H9 (cell line): ENCODE results near the gene FAM193A. TPM values are rescaled to one million over a fixed set of nuclear protein-coding genes. Genes with fewer than 3 reads are reported as not detected.

ENCODE experiments used
- DNase-seq: peaks from one replicate; pipeline ENCODE4 v3.0.0-alpha.2; 2017
- H2AFZ ChIP-seq: one replicate; pipeline ENCODE4 v1.6.1; 2013; ENCODE audit warnings: mild to moderate bottlenecking, low read length, control low read depth, moderate library complexity
- H2AK5ac ChIP-seq: 2 replicates; pipeline ENCODE4 v1.6.1; 2013; ENCODE audit warnings: low read length, control low read depth, mixed read lengths; ENCODE audit not compliant: insufficient read length
- H2BK120ac ChIP-seq: one replicate; pipeline ENCODE4 v1.6.1; 2013; ENCODE audit warnings: low read depth, mild to moderate bottlenecking, low read length, control low read depth, inconsistent platforms; ENCODE audit not compliant: poor library complexity, severe bottlenecking
- H2BK12ac ChIP-seq: 2 replicates; pipeline ENCODE4 v1.6.1; 2013; ENCODE audit warnings: low read length, control low read depth, mixed read lengths, low read depth; ENCODE audit not compliant: insufficient read length
- H2BK15ac ChIP-seq: 2 replicates; pipeline ENCODE4 v1.6.1; 2013; ENCODE audit warnings: low read depth, low read length, control low read depth
- H2BK20ac ChIP-seq: one replicate; pipeline ENCODE4 v1.6.1; 2013; ENCODE audit warnings: low read depth, mild to moderate bottlenecking, low read length, control low read depth, inconsistent platforms; ENCODE audit not compliant: poor library complexity, severe bottlenecking
- H2BK5ac ChIP-seq: 2 replicates; pipeline ENCODE4 v1.6.1; 2013; ENCODE audit warnings: low read length, control low read depth, mixed read lengths; ENCODE audit not compliant: insufficient read length
- H3K14ac ChIP-seq: 2 replicates; pipeline ENCODE4 v1.6.1; 2013; ENCODE audit warnings: low read length, control low read depth; ENCODE audit not compliant: insufficient read depth
- H3K18ac ChIP-seq: 2 replicates; pipeline ENCODE4 v1.6.1; 2013; ENCODE audit warnings: low read depth, mild to moderate bottlenecking, mixed read lengths, low read length, control low read depth; ENCODE audit not compliant: insufficient read length
- H3K23ac ChIP-seq: 2 replicates; pipeline ENCODE4 v1.6.1; 2013; ENCODE audit warnings: low read length, control low read depth, mixed read lengths, low read depth; ENCODE audit not compliant: insufficient read length
- H3K23me2 ChIP-seq: 2 replicates; pipeline ENCODE4 v1.6.1; 2013; ENCODE audit warnings: low read depth, mild to moderate bottlenecking, mixed read lengths, low read length, control low read depth; ENCODE audit not compliant: insufficient read length, poor library complexity, severe bottlenecking
- H3K27ac ChIP-seq: 2 replicates; pipeline ENCODE4 v1.5.1; 2013; ENCODE audit warnings: low read length, control low read depth, mixed read lengths, low read depth; ENCODE audit not compliant: insufficient read length
- H3K27me3 ChIP-seq: 2 replicates; pipeline ENCODE4 v1.6.1; 2013; ENCODE audit warnings: low read length, control low read depth, inconsistent platforms; ENCODE audit not compliant: insufficient read depth
- H3K4ac ChIP-seq: 2 replicates; pipeline ENCODE4 v1.6.1; 2013; ENCODE audit warnings: low read depth, mild to moderate bottlenecking, control low read depth, inconsistent platforms, low read length, moderate library complexity
- H3K4me1 ChIP-seq: 2 replicates; pipeline ENCODE4 v1.6.1; 2013; ENCODE audit warnings: low read length, control low read depth, inconsistent platforms; ENCODE audit not compliant: insufficient read depth
- H3K4me2 ChIP-seq: 2 replicates; pipeline ENCODE4 v1.6.1; 2013; ENCODE audit warnings: low read length, control low read depth, mixed read lengths; ENCODE audit not compliant: insufficient read length, insufficient read depth
- H3K56ac ChIP-seq: 2 replicates; pipeline ENCODE4 v1.6.1; 2013; ENCODE audit warnings: low read depth, mild to moderate bottlenecking, mixed read lengths, low read length, control low read depth; ENCODE audit not compliant: insufficient read length
- H3K79me1 ChIP-seq: 2 replicates; pipeline ENCODE4 v1.6.1; 2013; ENCODE audit warnings: low read depth, mild to moderate bottlenecking, moderate library complexity, low read length, control low read depth, inconsistent platforms; ENCODE audit not compliant: insufficient read depth, poor library complexity, severe bottlenecking
- H3K79me2 ChIP-seq: 2 replicates; pipeline ENCODE4 v1.6.1; 2013; ENCODE audit warnings: low read length, control low read depth, inconsistent platforms; ENCODE audit not compliant: insufficient read depth
- H3K9ac ChIP-seq: 2 replicates; pipeline ENCODE4 v1.6.1; 2013; ENCODE audit warnings: low read length, control low read depth, mixed read lengths; ENCODE audit not compliant: insufficient read length; ENCODE audit errors: extremely low read depth
- H3K9me3 ChIP-seq: one replicate; pipeline ENCODE4 v1.6.1; 2013; ENCODE audit warnings: low read depth, low read length, inconsistent platforms; ENCODE audit not compliant: control insufficient read depth
- H3T11ph ChIP-seq: one replicate; pipeline ENCODE4 v1.6.1; 2013; ENCODE audit warnings: mild to moderate bottlenecking, low read length, control low read depth, inconsistent platforms
- H4K20me1 ChIP-seq: one replicate; pipeline ENCODE4 v1.6.1; 2013; ENCODE audit not compliant: control insufficient read depth, insufficient read length, insufficient read depth
- H4K5ac ChIP-seq: 2 replicates; pipeline ENCODE4 v1.6.1; 2013; ENCODE audit warnings: low read depth, mild to moderate bottlenecking, mixed read lengths, low read length, control low read depth; ENCODE audit not compliant: insufficient read length
- H4K8ac ChIP-seq: replicated peaks from 2 replicates; pipeline ENCODE4 v1.6.1; 2013; ENCODE audit warnings: low read length, control low read depth, mixed read lengths, low read depth; ENCODE audit not compliant: insufficient read length
- H4K91ac ChIP-seq: 2 replicates; pipeline ENCODE4 v1.6.1; 2013; ENCODE audit warnings: low read depth, mild to moderate bottlenecking, moderate library complexity, mixed read lengths, low read length, control low read depth; ENCODE audit not compliant: insufficient read length
- H3K27ac Mint-ChIP-seq, 3 experiments: 2 replicates in 2 of 3; 3 replicates in 1 of 3; pipeline ENCODE4 v1.8.0; 2020 to 2021; ENCODE audit warnings: mixed read lengths in 3 of 3, mild to moderate bottlenecking in 1 of 3, moderate library complexity in 1 of 3
- H3K27me3 Mint-ChIP-seq: 2 replicates; pipeline ENCODE4 v1.8.0; 2021; ENCODE audit warnings: low read depth, mild to moderate bottlenecking, moderate library complexity, mixed read lengths
- H3K36me3 Mint-ChIP-seq, 3 experiments: 2 replicates in 2 of 3; 3 replicates in 1 of 3; pipeline ENCODE4 v1.8.0; 2020 to 2021; ENCODE audit warnings: low read depth in 3 of 3, mixed read lengths in 3 of 3; ENCODE audit not compliant: insufficient read depth in 1 of 3
- H3K4me1 Mint-ChIP-seq, 2 experiments: 2 replicates each; pipeline ENCODE4 v1.8.0; 2020; ENCODE audit warnings: mixed read lengths in 2 of 2
- H3K4me3 Mint-ChIP-seq, 2 experiments: 2 replicates in 1 of 2; 3 replicates in 1 of 2; pipeline ENCODE4 v1.8.0; 2020 to 2021; ENCODE audit warnings: mild to moderate bottlenecking in 2 of 2, mixed read lengths in 2 of 2, moderate library complexity in 1 of 2
- H3K9me3 Mint-ChIP-seq, 2 experiments: 2 replicates in 1 of 2; 3 replicates in 1 of 2; pipeline ENCODE4 v1.8.0; 2020; ENCODE audit warnings: mild to moderate bottlenecking in 2 of 2, mixed read lengths in 2 of 2, moderate library complexity in 1 of 2
- WGBS: extraction: QIAGEN DNeasy Blood & Tissue Kit; methylation state at CpG from one replicate; pipeline ENCODE4 v1.1.7; 2013; ENCODE audit warnings: missing lambda C conversion rate, low lambda C conversion rate, mixed read lengths; ENCODE audit not compliant: insufficient read length; ENCODE audit errors: extremely low coverage; 5-methylcytosine and 5-hydroxymethylcytosine counted together
- total RNA-seq: library from RNA; stranded (reverse); gene quantifications from 2 replicates; pipeline ENCODE4 v1.2.1, GENCODE V29; 2021
- TF ChIP-seq, protein P1 (sequence below): fragments of 200-600 bp; sonication (generic); conservative IDR thresholded peaks from 3 replicates; pipeline ENCODE4 v1.8.0; 2021; ENCODE audit warnings: antibody characterized with exemption, mild to moderate bottlenecking

Gene FAM193A
- total RNA-seq, 1 experiment from 2014 or later, result 36.9 TPM

DNA sequence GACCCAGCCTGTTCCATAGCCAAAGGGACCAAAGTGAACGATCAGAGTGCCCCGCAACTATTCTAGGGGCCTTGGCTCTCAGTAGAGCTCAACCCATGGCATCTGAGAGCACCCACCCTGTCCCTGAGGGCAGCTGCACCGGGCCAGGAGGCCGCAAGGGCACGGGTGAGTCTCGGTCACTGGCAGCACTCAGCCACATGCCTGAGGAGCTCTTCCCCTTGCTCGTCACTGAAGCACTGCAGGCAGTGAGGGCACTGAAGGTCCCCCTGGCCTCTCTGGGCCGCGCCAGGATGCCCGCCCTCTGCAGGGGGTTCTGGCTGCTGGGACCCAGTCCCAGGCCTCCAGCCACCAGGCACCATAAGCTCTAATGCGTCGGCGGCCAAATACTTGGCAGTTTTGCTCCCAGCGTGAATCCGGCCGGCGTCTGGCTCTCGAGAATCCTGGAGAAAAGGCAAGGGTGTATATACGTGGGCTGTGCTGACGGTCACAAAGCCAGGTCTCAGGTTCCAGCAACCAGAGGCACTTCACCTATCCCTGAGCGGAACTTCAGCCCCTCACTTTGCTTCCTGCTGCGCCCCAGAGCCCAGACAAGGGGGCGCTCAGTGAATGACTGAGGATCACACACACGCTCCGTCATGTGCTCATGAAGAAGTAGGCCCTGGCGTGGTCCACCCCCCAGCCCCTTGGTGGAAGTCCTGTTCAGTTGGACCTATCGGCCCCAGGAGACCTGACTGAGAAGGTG lies 205.8 kb downstream of the FAM193A start:
- Mint-ChIP-seq H3K4me3 (no peak overlapping the region; a peak in 1 of 5 replicates), H3K4me1 (no peaks in the 10 kb centered on the region), H3K36me3 (peaks cover 20 to 56% (median 44%) of the 10 kb centered on the region in 3 experiments; a peak in 6 of 7 replicates), H3K9me3 (peaks cover 0 to 6% of the 10 kb centered on the region in 2 experiments; a peak in 2 of 5 replicates), H3K27me3 (peaks cover 6% of the 10 kb centered on the region; the same call in 1 of the 2 replicates), H3K27ac (peak overlapping the region in 1 of 3 experiments; percentile 61; a peak in 1 of 7 replicates)
- Histone ChIP-seq H3K4ac (no peak overlapping the region), H2BK120ac (no peak overlapping the region), H2BK20ac (no peak overlapping the region), H3K4me1 (no peaks in the 10 kb centered on the region), H3K18ac (no peak overlapping the region), H3K27ac (no peak overlapping the region), H3K9me3 (no peaks in the 10 kb centered on the region), H3K23me2 (no peaks in the 10 kb centered on the region), H2AK5ac (no peak overlapping the region), H3K27me3 (no peaks in the 10 kb centered on the region), H2AFZ (no peak overlapping the region), H3K79me1 (no peaks in the 10 kb centered on the region), H2BK5ac (no peak overlapping the region), H4K91ac (no peak overlapping the region), H3T11ph (no peak overlapping the region), H3K79me2 (no peaks in the 10 kb centered on the region), H3K56ac (no peak overlapping the region), H3K14ac (no peak overlapping the region), H4K8ac (no peak overlapping the region), H4K20me1 (no peaks in the 10 kb centered on the region), H4K5ac (no peak overlapping the region), H2BK12ac (no peak overlapping the region), H3K9ac (no peak overlapping the region), H2BK15ac (no peak overlapping the region), H3K23ac (no peak overlapping the region), H3K4me2 (no peak overlapping the region)
- TF ChIP-seq, protein P1, sequence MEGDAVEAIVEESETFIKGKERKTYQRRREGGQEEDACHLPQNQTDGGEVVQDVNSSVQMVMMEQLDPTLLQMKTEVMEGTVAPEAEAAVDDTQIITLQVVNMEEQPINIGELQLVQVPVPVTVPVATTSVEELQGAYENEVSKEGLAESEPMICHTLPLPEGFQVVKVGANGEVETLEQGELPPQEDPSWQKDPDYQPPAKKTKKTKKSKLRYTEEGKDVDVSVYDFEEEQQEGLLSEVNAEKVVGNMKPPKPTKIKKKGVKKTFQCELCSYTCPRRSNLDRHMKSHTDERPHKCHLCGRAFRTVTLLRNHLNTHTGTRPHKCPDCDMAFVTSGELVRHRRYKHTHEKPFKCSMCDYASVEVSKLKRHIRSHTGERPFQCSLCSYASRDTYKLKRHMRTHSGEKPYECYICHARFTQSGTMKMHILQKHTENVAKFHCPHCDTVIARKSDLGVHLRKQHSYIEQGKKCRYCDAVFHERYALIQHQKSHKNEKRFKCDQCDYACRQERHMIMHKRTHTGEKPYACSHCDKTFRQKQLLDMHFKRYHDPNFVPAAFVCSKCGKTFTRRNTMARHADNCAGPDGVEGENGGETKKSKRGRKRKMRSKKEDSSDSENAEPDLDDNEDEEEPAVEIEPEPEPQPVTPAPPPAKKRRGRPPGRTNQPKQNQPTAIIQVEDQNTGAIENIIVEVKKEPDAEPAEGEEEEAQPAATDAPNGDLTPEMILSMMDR, result no peak
- no CpG with 5 or more reads among the region's 27 CpGs for WGBS
- DNase-seq, result no peak
